GM23338 (cell line): ENCODE results near the gene RBKS. TPM values are rescaled to one million over a fixed set of nuclear protein-coding genes. Genes with fewer than 3 reads are reported as not detected.

Experiments used
- ATAC-seq: fragments of 200-7000 bp; cut with Tn5 transposase; 3 replicates; pipeline ENCODE4 v1.9.1; 2020
- DNase-seq: peaks from one replicate; pipeline ENCODE4 v3.0.0-alpha.2; 2015; ENCODE audit warnings: low spot score
- H2AFZ ChIP-seq: fragments of 200-600 bp; sonication (generic); 2 replicates; pipeline ENCODE4 v1.8.0; 2016; ENCODE audit warnings: antibody characterized with exemption, mild to moderate bottlenecking, moderate library complexity
- H3F3A ChIP-seq: fragments of 200-600 bp; sonication (generic); replicated peaks from 2 replicates; pipeline ENCODE4 v1.8.0; 2017; ENCODE audit warnings: antibody characterized with exemption, mixed run types, low read depth
- H3K27ac ChIP-seq: fragments of 200-600 bp; sonication (generic); 2 replicates; pipeline ENCODE4 v1.6.1; 2016; ENCODE audit warnings: low read depth
- H3K27me3 ChIP-seq: fragments of 200-600 bp; sonication (generic); 2 replicates; pipeline ENCODE4 v1.8.0; 2016; ENCODE audit warnings: mild to moderate bottlenecking, mixed run types, moderate library complexity; ENCODE audit not compliant: insufficient read depth
- H3K36me3 ChIP-seq: fragments of 200-600 bp; sonication (generic); 2 replicates; pipeline ENCODE4 v1.8.0; 2016; ENCODE audit warnings: mild to moderate bottlenecking; ENCODE audit not compliant: insufficient read depth
- H3K4me1 ChIP-seq: fragments of 200-600 bp; sonication (generic); 2 replicates; pipeline ENCODE4 v1.8.0; 2016; ENCODE audit warnings: mild to moderate bottlenecking, moderate library complexity; ENCODE audit not compliant: insufficient read depth
- H3K4me2 ChIP-seq: fragments of 200-600 bp; sonication (generic); 2 replicates; pipeline ENCODE4 v1.7.1; 2017; ENCODE audit warnings: mixed run types
- H3K4me3 ChIP-seq: fragments of 200-600 bp; sonication (generic); 2 replicates; pipeline ENCODE4 v1.6.1; 2016; ENCODE audit warnings: mixed run types
- H3K79me2 ChIP-seq: fragments of 200-600 bp; sonication (generic); replicated peaks from 2 replicates; pipeline ENCODE4 v1.8.0; 2017; ENCODE audit warnings: mild to moderate bottlenecking; ENCODE audit not compliant: insufficient read depth
- H3K9me2 ChIP-seq: fragments of 200-600 bp; sonication (generic); 2 replicates; pipeline ENCODE4 v1.8.0; 2017; ENCODE audit not compliant: insufficient read depth
- H4K20me1 ChIP-seq: fragments of 200-600 bp; sonication (generic); replicated peaks from 2 replicates; pipeline ENCODE4 v1.8.0; 2017; ENCODE audit warnings: mild to moderate bottlenecking; ENCODE audit not compliant: insufficient read depth
- H3K27ac Mint-ChIP-seq: 2 replicates; pipeline ENCODE4 v1.8.0; 2020; ENCODE audit warnings: inconsistent platforms, mild to moderate bottlenecking, moderate library complexity, mixed read lengths
- H3K27me3 Mint-ChIP-seq: 3 replicates; pipeline ENCODE4 v1.8.0; 2022; ENCODE audit warnings: low read depth, mild to moderate bottlenecking, moderate library complexity, mixed read lengths, inconsistent platforms; ENCODE audit not compliant: insufficient read depth, poor library complexity
- H3K36me3 Mint-ChIP-seq: 3 replicates; pipeline ENCODE4 v1.8.0; 2021; ENCODE audit warnings: low read depth, mild to moderate bottlenecking, inconsistent platforms, moderate library complexity, mixed read lengths
- H3K4me1 Mint-ChIP-seq: 3 replicates; pipeline ENCODE4 v1.8.0; 2020; ENCODE audit warnings: mild to moderate bottlenecking, inconsistent platforms, mixed read lengths
- H3K4me3 Mint-ChIP-seq: 3 replicates; pipeline ENCODE4 v1.8.0; 2021; ENCODE audit warnings: moderate library complexity, mild to moderate bottlenecking, inconsistent platforms, mixed read lengths
- H3K9me3 Mint-ChIP-seq: 3 replicates; pipeline ENCODE4 v1.8.0; 2020; ENCODE audit warnings: moderate library complexity, mild to moderate bottlenecking, inconsistent platforms, mixed read lengths
- CREB1 ChIP-seq: fragments of 250-450 bp; sonication (Bioruptor Pico); IDR thresholded peaks from 2 replicates; pipeline ENCODE4 v1.5.0; 2020; ENCODE audit warnings: low read depth, mild to moderate bottlenecking, moderate library complexity
- CTCF ChIP-seq, 2 experiments: fragments of 200-600 bp in 1 of 2; sonication (generic) in 1 of 2; conservative IDR thresholded peaks; 2 replicates each; pipeline versions ENCODE4 v1.5.1 to v1.6.1; 2016 to 2017; ENCODE audit warnings: antibody characterized with exemption in 2 of 2, low read depth in 2 of 2, mild to moderate bottlenecking in 2 of 2, moderate library complexity in 1 of 2
- ETS1 ChIP-seq: IDR thresholded peaks from 2 replicates; pipeline ENCODE4 v1.6.1; 2016; ENCODE audit warnings: antibody characterized with exemption
- EZH2 ChIP-seq: fragments of 200-600 bp; sonication (generic); IDR thresholded peaks from one replicate; pipeline ENCODE4 v1.8.0; 2017; ENCODE audit warnings: antibody characterized with exemption, mild to moderate bottlenecking, low read depth; ENCODE audit not compliant: unreplicated experiment
- EZH2phosphoT487 ChIP-seq: fragments of 200-600 bp; sonication (generic); IDR thresholded peaks from one replicate; pipeline ENCODE4 v1.8.1; 2018; ENCODE audit warnings: antibody characterized with exemption; ENCODE audit not compliant: unreplicated experiment
- JUNB ChIP-seq: IDR thresholded peaks from one replicate; pipeline ENCODE4 v1.6.1; 2016; ENCODE audit warnings: antibody characterized with exemption; ENCODE audit not compliant: unreplicated experiment
- NANOG ChIP-seq: IDR thresholded peaks from 2 replicates; pipeline ENCODE4 v1.6.1; 2016; ENCODE audit warnings: antibody characterized with exemption, borderline replicate concordance
- POLR2AphosphoS5 ChIP-seq: IDR thresholded peaks from 2 replicates; pipeline ENCODE4 v1.6.1; 2016; ENCODE audit warnings: antibody characterized with exemption, low read depth
- STAT1 ChIP-seq: IDR thresholded peaks from one replicate; pipeline ENCODE4 v1.6.1; 2016; ENCODE audit warnings: antibody characterized with exemption; ENCODE audit not compliant: unreplicated experiment
- ZNF331 ChIP-seq: fragments of 250-450 bp; sonication (Bioruptor Pico); IDR thresholded peaks from 2 replicates; pipeline ENCODE4 v1.5.0; 2020; ENCODE audit warnings: low read depth, mild to moderate bottlenecking, moderate library complexity
- ZNF462 ChIP-seq: fragments of 250-450 bp; sonication (Bioruptor Pico); IDR thresholded peaks from 2 replicates; pipeline ENCODE4 v1.5.0; 2020; ENCODE audit warnings: mild to moderate bottlenecking, moderate library complexity
- polyA plus RNA-seq: library from polyadenylated mRNA; unstranded; fragments of >200 nt; fragmentation: Nextera tagmentation; extraction: Ambion mirVana; gene quantifications from 2 replicates; pipeline ENCODE4 v1.2.1, GENCODE V29; 2016
- total RNA-seq: library from RNA; depleted of rRNA; stranded (reverse); fragments of >200 nt; shearing (Covaris generic); gene quantifications from 2 replicates; pipeline ENCODE4 v1.2.3, GENCODE V29; 2014

Gene RBKS
- total and polyA plus RNA-seq, 2 experiments from 2014 or later = 1.3 to 1.5 TPM

GRCh38 chr2:27889774-27890145 lies 427 bp downstream of the RBKS start:
- Histone ChIP-seq H4K20me1 (no peaks in the 10 kb centered on the region), H3F3A (peaks cover 8% of the 10 kb centered on the region; the same call in 1 of the 2 replicates), H3K27me3 (no peaks in the 10 kb centered on the region), H3K27ac (no peak overlapping the region), H3K36me3 (no peaks in the 10 kb centered on the region), H3K4me1 (peaks cover 5% of the 10 kb centered on the region; the same call in 1 of the 2 replicates), H3K79me2 (peaks cover 12% of the 10 kb centered on the region), H3K9me2 (no peaks in the 10 kb centered on the region), H2AFZ (peak overlapping the region; percentile 93), H3K4me3 (peak overlapping the region; percentile 87), H3K4me2 (peak overlapping the region; percentile 83)
- Mint-ChIP-seq H3K27me3 (peaks cover 9% of the 10 kb centered on the region), H3K4me3 (peak overlapping the region; percentile 100), H3K9me3 (no peaks in the 10 kb centered on the region), H3K27ac (peak overlapping the region; percentile 99), H3K4me1 (peaks cover 3% of the 10 kb centered on the region; the same call in 1 of the 3 replicates), H3K36me3 (peaks cover 2% of the 10 kb centered on the region; the same call in 1 of the 3 replicates)
- DNase-seq (peak; percentile 55), ATAC-seq (peak; percentile 30)
- TF ChIP-seq EZH2phosphoT487 = no peak
- no peak for TF ChIP-seq POLR2AphosphoS5
- peak; percentile 38; the same call in 1 of the 2 replicates for TF ChIP-seq CREB1 (CRISPR knock-in tag)
- no peak for TF ChIP-seq STAT1

- peaks cover 5% of the 10 kb centered on the region; the same call in 1 of the 2 replicates for H3K4me1 ChIP-seq
- no peaks in the 10 kb centered on the region for H3K9me2 ChIP-seq
- no peaks in the 10 kb centered on the region for H3K27me3 ChIP-seq
- H3K4me3 ChIP-seq = no peak overlapping the region
- no peaks in the 10 kb centered on the region for H3K36me3 ChIP-seq
- Mint-ChIP-seq H3K27me3 (peaks cover 9% of the 10 kb centered on the region), H3K4me1 (peaks cover 3% of the 10 kb centered on the region; the same call in 1 of the 3 replicates), H3K27ac (no peak overlapping the region), H3K36me3 (peaks cover 2% of the 10 kb centered on the region; the same call in 1 of the 3 replicates), H3K9me3 (no peaks in the 10 kb centered on the region), H3K4me3 (no peak overlapping the region)
- H3K4me2 ChIP-seq = no peak overlapping the region
- H3F3A ChIP-seq = peaks cover 8% of the 10 kb centered on the region; the same call in 1 of the 2 replicates
- no peak for DNase-seq
- peaks cover 12% of the 10 kb centered on the region for H3K79me2 ChIP-seq
- no peaks in the 10 kb centered on the region for H4K20me1 ChIP-seq
- no peak for ATAC-seq
- H3K27ac ChIP-seq = no peak overlapping the region
- H2AFZ ChIP-seq = no peak overlapping the region
- TF ChIP-seq ZNF331 (CRISPR knock-in tag) (no peak), ZNF462 (CRISPR knock-in tag) (no peak), EZH2 (no peak), EZH2phosphoT487 (no peak), ETS1 (no peak), STAT1 (no peak), NANOG (no peak), JUNB (no peak), CTCF (conservative IDR thresholded peaks at IDR 0.05; ENCODE audit: low read depth in 2 of 2) (no peak)
Observed at GRCh38 chr2:27888790-27889189, 1.4 kb downstream of the RBKS start.
